ENCODE measurements around the gene CAMK1D. TPM values are rescaled to one million over a fixed set of nuclear protein-coding genes. Genes with fewer than 3 reads are reported as not detected.

The CAMK1D gene
- total and polyA plus RNA-seq, 2 of the 8 experiments (the other 6 are each of a cell fraction or from before 2014, with no cell fraction given), result 3.5 to 10.6 TPM

DNA sequence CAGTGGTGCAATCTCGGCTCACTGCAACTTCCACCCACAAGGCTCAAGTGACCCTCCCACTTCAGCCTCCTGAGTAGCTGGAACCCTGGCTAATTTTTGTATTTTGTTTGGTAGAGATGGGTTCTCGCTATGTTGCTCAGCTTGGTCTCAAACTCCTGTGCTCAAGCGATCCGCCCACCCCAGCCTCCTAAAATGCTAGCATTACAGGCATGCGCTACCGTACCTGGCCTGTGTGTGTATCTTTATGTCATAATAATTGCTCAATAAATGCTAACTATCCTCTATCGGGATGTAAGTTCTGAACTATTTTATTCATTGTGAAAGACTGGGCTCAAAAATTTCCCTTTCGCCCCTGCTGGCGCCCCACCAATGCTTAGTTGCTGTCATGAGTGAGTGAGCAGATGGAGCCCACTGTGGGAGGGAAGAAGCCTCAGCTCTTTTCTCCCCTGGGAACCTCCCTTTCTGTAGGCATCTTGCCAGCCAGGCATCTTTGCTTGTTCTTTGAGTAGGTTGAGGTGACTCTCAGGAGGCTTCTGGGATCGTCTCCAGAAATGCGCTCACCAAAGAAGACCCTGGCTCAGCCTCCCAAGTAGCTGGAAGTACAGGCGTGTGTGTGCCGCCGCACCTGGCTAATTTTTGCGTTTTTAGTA, 38.3 kb downstream of the CAMK1D start:
- Histone ChIP-seq H3K9ac (replicated peaks in 1 of 4; ENCODE audit: extremely low read depth in 1 of 4, low read depth in 3 of 4, low read length in 3 of 4) (no peak overlapping the region), H2AFZ (ENCODE audit: low read length) (no peak overlapping the region), H4K8ac (ENCODE audit: extremely low read depth, insufficient read depth, low read length) (no peak overlapping the region), H3K4me2 (ENCODE audit: insufficient read depth in 1 of 2, low read depth in 2 of 2, low read length in 2 of 2) (no peak overlapping the region), H3K56ac (replicated peaks; ENCODE audit: insufficient read length, low read depth, low read length) (no peak overlapping the region), H3K9me3 (ENCODE audit: insufficient read depth in 2 of 2, low read depth in 1 of 2, low read length in 1 of 2) (no peaks in the 10 kb centered on the region), H3K27ac (ENCODE audit: low read depth, low read length) (no peak overlapping the region), H3K4ac (replicated peaks; ENCODE audit: insufficient read length, low read depth, low read length) (no peak overlapping the region), H2AK5ac (ENCODE audit: low read depth, low read length) (no peak overlapping the region), H3K79me2 (ENCODE audit: control insufficient read depth in 1 of 2, insufficient read depth in 2 of 2, low read length in 2 of 2) (no peaks in the 10 kb centered on the region), H3K14ac (ENCODE audit: insufficient read length) (no peak overlapping the region), H2BK20ac (ENCODE audit: low read length) (no peak overlapping the region), H3K23ac (ENCODE audit: insufficient read length) (no peak overlapping the region), H2BK5ac (ENCODE audit: low read depth, low read length) (no peak overlapping the region), H3K36me3 (ENCODE audit: control insufficient read depth in 2 of 4, insufficient read depth in 4 of 4, low read length in 3 of 4) (no peaks in the 10 kb centered on the region; a peak in 1 of 8 replicates), H3K79me1 (ENCODE audit: low read depth, low read length) (no peaks in the 10 kb centered on the region), H2BK120ac (replicated peaks; ENCODE audit: low read depth, low read length) (no peak overlapping the region), H3K27me3 (replicated peaks in 1 of 4; ENCODE audit: control insufficient read depth in 3 of 4, extremely low read depth in 1 of 4, insufficient read depth in 3 of 4, low read length in 3 of 4) (no peaks in the 10 kb centered on the region), H4K5ac (ENCODE audit: insufficient read length, low read depth, low read length) (no peak overlapping the region), H3K18ac (ENCODE audit: extremely low read depth, low read length) (no peak overlapping the region), H2BK15ac (ENCODE audit: low read length) (no peak overlapping the region), H2BK12ac (ENCODE audit: low read depth, low read length) (no peak overlapping the region), H4K91ac (replicated peaks; ENCODE audit: insufficient read length, low read length) (no peak overlapping the region), H3K4me3 (ENCODE audit: extremely low read depth in 1 of 4, insufficient read depth in 2 of 4, low read depth in 3 of 4, low read length in 4 of 4) (no peak overlapping the region), H3K23me2 (ENCODE audit: low read depth, low read length) (no peaks in the 10 kb centered on the region), H4K20me1 (replicated peaks in 1 of 2; ENCODE audit: control insufficient read depth in 1 of 2, insufficient read depth in 2 of 2, low read length in 2 of 2) (no peaks in the 10 kb centered on the region), H3K4me1 (replicated peaks in 1 of 4; ENCODE audit: control insufficient read depth in 3 of 4, insufficient read depth in 4 of 4, low read length in 3 of 4) (peaks cover 0 to 3% (median 0%) of the 10 kb centered on the region in 4 experiments; a peak in 1 of 7 replicates)
- ChIA-PET POLR2A (ENCODE audit: partially characterized antibody) (no interaction called here), CTCF (ENCODE audit: partially characterized antibody) (interaction anchor here (1.2 to 1.6 kb wide), 3 partner anchors 9 to 460 kb away, joined by 3 to 5 read pairs (median 4); no protein-coding TSS in a partner anchor)
- no peak for DNase-seq (ENCODE audit: low read depth in 1 of 2, low spot score in 2 of 2)
- 93% methylated on average over 15 of the region's 15 CpGs; no CpG with 5 or more reads in 1 of the 2 experiments for whole genome bisulfite sequencing, 2 experiments (ENCODE audit: extremely low coverage in 1 of 2, insufficient coverage in 1 of 2, insufficient read length in 1 of 2, insufficient replicate concordance in 2 of 2, low coverage in 1 of 2, low lambda C conversion rate in 2 of 2, missing lambda C conversion rate in 1 of 2)
- FAIRE-seq, result no peak
- TF ChIP-seq CTBP2 (IDR thresholded peaks at IDR 0.05; ENCODE audit: borderline replicate concordance, insufficient read depth, insufficient read length, low read length), result no peak
- TF ChIP-seq RXRA (IDR thresholded peaks at IDR 0.05; ENCODE audit: insufficient read depth, low read depth, low read length), result no peak
- no peak for TF ChIP-seq SIN3A (conservative IDR thresholded peaks at IDR 0.05 in 1 of 2, IDR thresholded peaks at IDR 0.05 in 1 of 2; ENCODE audit: low read depth in 1 of 2, low read length in 2 of 2)
- TF ChIP-seq EGR1 (IDR thresholded peaks at IDR 0.05; ENCODE audit: borderline replicate concordance, low read depth, low read length), result no peak
- TF ChIP-seq YY1 (IDR thresholded peaks at IDR 0.05; ENCODE audit: low read depth, low read length), result no peak
- no peak for TF ChIP-seq NRF1 (IDR thresholded peaks at IDR 0.05; ENCODE audit: low read depth, low read length)
- no peak for TF ChIP-seq SP4 (IDR thresholded peaks at IDR 0.05; ENCODE audit: low read length)
- TF ChIP-seq SRF (IDR thresholded peaks at IDR 0.05; ENCODE audit: low read depth, low read length), result no peak
- TF ChIP-seq POLR2A (IDR thresholded peaks at IDR 0.05; ENCODE audit: control extremely low read depth in 1 of 2, low read depth in 2 of 2, low read length in 2 of 2), result no peak
- TF ChIP-seq TBP (IDR thresholded peaks at IDR 0.05; ENCODE audit: low read depth, low read length), result no peak
- TF ChIP-seq SP1 (IDR thresholded peaks at IDR 0.05; ENCODE audit: low read depth, low read length), result no peak
- no peak for TF ChIP-seq EP300 (IDR thresholded peaks at IDR 0.05; ENCODE audit: borderline replicate concordance in 1 of 2, low read depth in 2 of 2, low read length in 2 of 2)
- no peak for TF ChIP-seq KDM4A (IDR thresholded peaks at IDR 0.05; ENCODE audit: low read depth, low read length, severe bottlenecking)
- no peak for TF ChIP-seq SP2 (IDR thresholded peaks at IDR 0.05; ENCODE audit: low read length)
- no peak for TF ChIP-seq POLR2AphosphoS5 (IDR thresholded peaks at IDR 0.05; ENCODE audit: low read depth, low read length)

Measured in H1 (cell line).